Caco-2 (cell line): Measurements from ENCODE around the gene FBXO47. TPM values are rescaled to one million over a fixed set of nuclear protein-coding genes. Genes with fewer than 3 reads are reported as not detected.

Source experiments
- BruUV-seq: library from RNA; stranded (reverse); fragments of 400-500 nt; replicated peaks from 2 replicates; lab custom pipeline; 2021; lab: Mats Ljungman, UMichigan
- CTCF ChIA-PET: fragments of 300-600 bp; sonication (Branson Sonifier 250); formaldehyde crosslinking; loops from one replicate; lab custom pipeline; 2022; ENCODE audit warnings: antibody characterized with exemption; lab: Charles Lee
- POLR2A ChIA-PET: fragments of 300-600 bp; sonication (Branson Sonifier 250); formaldehyde crosslinking; loops from one replicate; lab custom pipeline; 2022; ENCODE audit warnings: antibody characterized with exemption; lab: Charles Lee
- DNase-seq, 2 experiments: peaks; one replicate each; pipeline versions ENCODE4 v3.0.0 to v3.0.0-alpha.2; 2020 to 2022
- H3K27me3 ChIP-seq: replicated peaks from 2 replicates; pipeline ENCODE4 v1.6.0; 2011; ENCODE audit warnings: low read length; ENCODE audit not compliant: control insufficient read depth, insufficient read depth
- H3K36me3 ChIP-seq: 2 replicates; pipeline ENCODE4 v1.5.1; 2011; ENCODE audit warnings: low read length; ENCODE audit not compliant: control insufficient read depth, insufficient read depth
- H3K4me1 ChIP-seq: fragments of 250-450 bp; sonication (Bioruptor Pico); 2 replicates; pipeline ENCODE4 v1.5.1; 2020; ENCODE audit warnings: mild to moderate bottlenecking
- H3K4me3 ChIP-seq: 2 replicates; pipeline ENCODE4 v1.5.1; 2011; ENCODE audit warnings: low read depth, mild to moderate bottlenecking, control low read depth, low read length
- H3K9me3 ChIP-seq: fragments of 250-450 bp; sonication (Bioruptor Pico); 2 replicates; pipeline ENCODE4 v1.5.1; 2020; ENCODE audit warnings: mild to moderate bottlenecking, moderate library complexity
- H3K27ac Mint-ChIP-seq: one replicate; pipeline ENCODE4 v1.8.0; 2022; ENCODE audit warnings: mixed read lengths; ENCODE audit not compliant: unreplicated experiment
- H3K27me3 Mint-ChIP-seq: one replicate; pipeline ENCODE4 v1.8.0; 2022; ENCODE audit warnings: mixed read lengths; ENCODE audit not compliant: insufficient read depth, unreplicated experiment
- H3K36me3 Mint-ChIP-seq: one replicate; pipeline ENCODE4 v1.8.0; 2022; ENCODE audit warnings: mild to moderate bottlenecking, mixed read lengths; ENCODE audit not compliant: insufficient read depth, unreplicated experiment
- H3K4me1 Mint-ChIP-seq: one replicate; pipeline ENCODE4 v1.8.0; 2022; ENCODE audit warnings: low read depth, mixed read lengths; ENCODE audit not compliant: unreplicated experiment
- H3K4me3 Mint-ChIP-seq: one replicate; pipeline ENCODE4 v1.8.0; 2022; ENCODE audit warnings: mild to moderate bottlenecking, moderate library complexity, mixed read lengths; ENCODE audit not compliant: unreplicated experiment
- H3K9me3 Mint-ChIP-seq: one replicate; pipeline ENCODE4 v1.8.0; 2022; ENCODE audit warnings: mixed read lengths; ENCODE audit not compliant: unreplicated experiment
- intact Hi-C: fragments of 100-400 bp; cut with micrococcal nuclease; formaldehyde crosslinking; loops from one replicate; pipeline ENCODE4 v1.10.0; 2022; ENCODE audit not compliant: unreplicated experiment
- total RNA-seq: library from RNA; stranded (reverse); gene quantifications from 2 replicates; pipeline ENCODE4 v1.2.3, GENCODE V29; 2022
- TF ChIP-seq, protein P1 (sequence below), 2 experiments: fragments of 200-600 bp in 1 of 2; IDR thresholded peaks; 1 replicate in 1 of 2; 2 replicates in 1 of 2; pipeline versions ENCODE4 v1.5.1 to v1.8.0; 2011 to 2022; ENCODE audit warnings: antibody characterized with exemption in 1 of 2, control low read depth in 1 of 2, inconsistent platforms in 1 of 2, low read depth in 1 of 2, low read length in 1 of 2, mild to moderate bottlenecking in 1 of 2, moderate library complexity in 1 of 2; ENCODE audit not compliant: insufficient read depth in 1 of 2, severe bottlenecking in 1 of 2, unreplicated experiment in 1 of 2

FBXO47 gene
- total RNA-seq, 1 experiment from 2014 or later, result not detected

DNA sequence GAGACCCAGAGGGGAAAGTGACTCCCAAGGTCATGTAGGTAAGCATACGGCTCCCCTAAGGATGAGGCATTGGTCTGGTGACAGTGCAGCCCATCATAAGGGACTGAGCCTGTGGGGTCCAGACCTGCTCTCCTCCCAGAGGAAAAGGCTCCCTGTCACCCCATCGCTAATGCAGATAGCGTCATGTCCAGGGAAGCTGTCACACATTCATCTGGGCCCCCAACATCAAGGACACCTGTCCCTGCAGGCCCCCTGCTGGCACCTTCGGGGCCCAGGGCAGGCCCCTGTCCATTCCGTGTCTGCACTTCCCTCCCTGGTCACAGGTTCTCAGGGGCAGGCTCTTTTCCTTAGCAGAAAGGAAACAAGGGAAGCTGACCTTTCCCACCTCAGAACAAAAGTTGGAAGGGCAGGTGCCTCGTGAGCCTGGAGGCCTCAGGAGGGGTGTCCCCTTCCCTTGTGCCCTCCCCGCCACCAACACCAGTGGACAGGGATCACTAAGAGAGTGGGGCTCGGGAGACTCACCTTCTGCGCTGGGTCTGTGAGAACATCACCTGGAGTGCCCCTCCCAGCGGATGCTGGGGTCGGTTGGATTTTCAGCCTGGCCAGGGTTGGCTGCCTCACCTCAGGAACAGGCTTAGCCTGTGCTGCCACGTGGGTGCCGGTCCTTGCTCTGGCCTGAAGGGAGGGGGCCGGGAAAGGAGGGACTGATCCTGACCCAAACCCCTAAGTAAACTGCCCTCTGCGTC, 59.1 kb downstream of the FBXO47 start:
- H3K4me3 ChIP-seq, result no peak overlapping the region
- no peak for DNase-seq
- no peaks in the 10 kb centered on the region for H3K9me3 Mint-ChIP-seq
- intact Hi-C loops, result no loop called here
- no peak overlapping the region for H3K27ac Mint-ChIP-seq
- BruUV-seq, result no TSS peak
- H3K4me1 ChIP-seq, result no peaks in the 10 kb centered on the region
- no peak overlapping the region for H3K4me3 Mint-ChIP-seq
- H3K9me3 ChIP-seq, result no peaks in the 10 kb centered on the region
- no peaks in the 10 kb centered on the region for H3K27me3 Mint-ChIP-seq
- POLR2A ChIA-PET, result no interaction called here
- peaks cover 64% of the 10 kb centered on the region for H3K36me3 Mint-ChIP-seq
- H3K36me3 ChIP-seq, result peaks cover 5% of the 10 kb centered on the region; the same call in 1 of the 2 replicates
- TF ChIP-seq, protein P1, sequence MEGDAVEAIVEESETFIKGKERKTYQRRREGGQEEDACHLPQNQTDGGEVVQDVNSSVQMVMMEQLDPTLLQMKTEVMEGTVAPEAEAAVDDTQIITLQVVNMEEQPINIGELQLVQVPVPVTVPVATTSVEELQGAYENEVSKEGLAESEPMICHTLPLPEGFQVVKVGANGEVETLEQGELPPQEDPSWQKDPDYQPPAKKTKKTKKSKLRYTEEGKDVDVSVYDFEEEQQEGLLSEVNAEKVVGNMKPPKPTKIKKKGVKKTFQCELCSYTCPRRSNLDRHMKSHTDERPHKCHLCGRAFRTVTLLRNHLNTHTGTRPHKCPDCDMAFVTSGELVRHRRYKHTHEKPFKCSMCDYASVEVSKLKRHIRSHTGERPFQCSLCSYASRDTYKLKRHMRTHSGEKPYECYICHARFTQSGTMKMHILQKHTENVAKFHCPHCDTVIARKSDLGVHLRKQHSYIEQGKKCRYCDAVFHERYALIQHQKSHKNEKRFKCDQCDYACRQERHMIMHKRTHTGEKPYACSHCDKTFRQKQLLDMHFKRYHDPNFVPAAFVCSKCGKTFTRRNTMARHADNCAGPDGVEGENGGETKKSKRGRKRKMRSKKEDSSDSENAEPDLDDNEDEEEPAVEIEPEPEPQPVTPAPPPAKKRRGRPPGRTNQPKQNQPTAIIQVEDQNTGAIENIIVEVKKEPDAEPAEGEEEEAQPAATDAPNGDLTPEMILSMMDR (IDR thresholded peaks at IDR 0.05; ENCODE audit: insufficient read depth in 1 of 2, low read depth in 1 of 2, low read length in 1 of 2, severe bottlenecking in 1 of 2, unreplicated experiment in 1 of 2), result peak in 1 of 2 experiments; percentile 19
- CTCF ChIA-PET, result no interaction called here
- H3K27me3 ChIP-seq, result no peaks in the 10 kb centered on the region
- no peaks in the 10 kb centered on the region for H3K4me1 Mint-ChIP-seq

DNA sequence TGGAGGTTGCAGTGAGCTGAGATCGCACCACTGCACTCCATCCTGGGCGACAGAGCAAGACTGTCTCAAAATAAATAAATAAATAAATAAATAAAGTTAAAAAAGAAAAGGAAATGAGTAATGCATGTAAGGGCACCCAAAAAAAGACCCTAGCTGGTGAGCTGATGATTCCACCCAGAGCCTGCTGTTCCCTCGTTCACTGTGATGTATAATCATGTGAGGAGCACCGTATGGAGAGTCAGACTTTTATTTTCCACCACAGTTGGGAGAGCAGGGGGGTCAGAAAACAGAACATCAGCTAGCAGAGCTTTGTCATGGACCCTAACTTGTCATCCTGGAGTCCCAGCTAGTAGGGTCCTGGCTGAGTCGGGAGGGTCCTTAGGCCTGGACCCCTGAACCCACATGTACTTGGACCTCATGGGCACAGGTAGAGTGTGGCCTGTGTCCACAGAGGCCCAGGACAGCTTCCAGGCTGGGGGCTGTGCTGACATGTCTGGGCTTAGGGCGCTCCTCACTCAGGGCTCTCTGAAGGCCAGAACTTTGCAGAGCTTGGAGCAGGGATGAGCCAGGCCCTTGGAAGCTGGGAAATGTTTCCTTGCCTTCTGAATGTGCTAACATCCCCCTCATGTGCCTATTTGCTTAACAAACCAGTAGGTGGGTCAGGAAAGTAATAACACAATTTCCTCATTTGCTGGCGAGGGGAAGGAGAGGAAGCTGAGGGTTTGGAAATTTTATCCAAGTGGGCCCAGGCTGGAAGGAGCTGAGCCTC, 60.6 kb downstream of the FBXO47 start:
- POLR2A ChIA-PET, result interaction anchor here (0.5 kb wide), 1 partner anchor 21 kb away, joined by 3 read pairs; no protein-coding TSS in a partner anchor
- TF ChIP-seq, protein P1 (IDR thresholded peaks at IDR 0.05; ENCODE audit: insufficient read depth in 1 of 2, low read depth in 1 of 2, low read length in 1 of 2, severe bottlenecking in 1 of 2, unreplicated experiment in 1 of 2), result no peak
- no peaks in the 10 kb centered on the region for H3K9me3 Mint-ChIP-seq
- intact Hi-C loops, result no loop called here
- DNase-seq, result no peak
- H3K27me3 Mint-ChIP-seq, result no peaks in the 10 kb centered on the region
- H3K36me3 Mint-ChIP-seq, result peaks cover 59% of the 10 kb centered on the region
- no peaks in the 10 kb centered on the region for H3K27me3 ChIP-seq
- H3K27ac Mint-ChIP-seq, result no peak overlapping the region
- H3K4me3 ChIP-seq, result no peak overlapping the region
- H3K36me3 ChIP-seq, result peaks cover 5% of the 10 kb centered on the region; the same call in 1 of the 2 replicates
- no peaks in the 10 kb centered on the region for H3K4me1 Mint-ChIP-seq
- CTCF ChIA-PET, result interaction anchor here (0.6 to 0.9 kb wide), 2 partner anchors 35 to 67 kb away, joined by 3 to 4 read pairs; no protein-coding TSS in a partner anchor
- H3K9me3 ChIP-seq, result no peaks in the 10 kb centered on the region
- BruUV-seq, result no TSS peak
- no peak overlapping the region for H3K4me3 Mint-ChIP-seq
- no peaks in the 10 kb centered on the region for H3K4me1 ChIP-seq

DNA sequence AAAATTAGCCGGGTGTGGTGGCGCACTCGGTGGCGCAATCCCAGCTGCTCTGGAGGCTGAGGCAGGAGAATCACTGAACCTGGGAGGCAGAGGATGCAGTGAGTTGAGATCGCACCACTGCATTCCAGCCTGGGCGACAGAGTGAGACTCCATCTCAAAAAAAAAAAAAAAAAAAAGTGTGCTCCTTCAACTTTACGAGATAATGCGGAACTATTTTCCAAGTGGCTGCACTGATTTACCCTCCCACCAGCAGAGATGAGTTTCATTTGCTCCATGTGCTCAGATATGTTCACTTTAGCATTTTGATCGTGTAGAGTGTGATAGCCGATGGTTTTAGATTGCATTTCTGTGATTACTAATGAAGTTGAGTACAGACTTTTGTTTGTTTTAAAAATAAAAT, 61.8 kb downstream of the FBXO47 start:
- H3K36me3 ChIP-seq, result peaks cover 5% of the 10 kb centered on the region; the same call in 1 of the 2 replicates
- H3K4me1 ChIP-seq, result peaks cover 10% of the 10 kb centered on the region
- no peak for DNase-seq
- H3K27me3 ChIP-seq, result no peaks in the 10 kb centered on the region
- no peaks in the 10 kb centered on the region for H3K27me3 Mint-ChIP-seq
- CTCF ChIA-PET, result interaction anchor here (0.7 kb wide), 1 partner anchor 217 kb away, joined by 5 read pairs; no protein-coding TSS in a partner anchor
- H3K9me3 Mint-ChIP-seq, result no peaks in the 10 kb centered on the region
- no peaks in the 10 kb centered on the region for H3K9me3 ChIP-seq
- POLR2A ChIA-PET, result no interaction called here
- no peak overlapping the region for H3K27ac Mint-ChIP-seq
- peaks cover 54% of the 10 kb centered on the region for H3K36me3 Mint-ChIP-seq
- intact Hi-C loops, result no loop called here
- TF ChIP-seq, protein P1 (IDR thresholded peaks at IDR 0.05; ENCODE audit: insufficient read depth in 1 of 2, low read depth in 1 of 2, low read length in 1 of 2, severe bottlenecking in 1 of 2, unreplicated experiment in 1 of 2), result no peak
- no peak overlapping the region for H3K4me3 Mint-ChIP-seq
- H3K4me1 Mint-ChIP-seq, result peaks cover 5% of the 10 kb centered on the region
- BruUV-seq, result no TSS peak
- H3K4me3 ChIP-seq, result no peak overlapping the region
